Upper lobe of left lung (tissue), 4 donors: ENCODE data around the gene PELI2.

Experiments
- POLR2A ChIP-seq, 4 donors: fragments of 450-650 bp; IDR thresholded peaks; one replicate each; pipeline ENCODE4 v1.5.1; 2016 to 2017; ENCODE audit warnings: antibody characterized with exemption in 4 of 4, mild to moderate bottlenecking in 2 of 4
- TF ChIP-seq, protein P1 (sequence below), 6 experiments: fragments of 450-650 bp in 4 of 6; fragments of 200-600 bp in 2 of 6; sonication (generic) in 2 of 6; IDR thresholded peaks; one replicate each; pipeline ENCODE4 v1.5.1; 2016 to 2019; ENCODE audit warnings: antibody characterized with exemption in 6 of 6

DNA sequence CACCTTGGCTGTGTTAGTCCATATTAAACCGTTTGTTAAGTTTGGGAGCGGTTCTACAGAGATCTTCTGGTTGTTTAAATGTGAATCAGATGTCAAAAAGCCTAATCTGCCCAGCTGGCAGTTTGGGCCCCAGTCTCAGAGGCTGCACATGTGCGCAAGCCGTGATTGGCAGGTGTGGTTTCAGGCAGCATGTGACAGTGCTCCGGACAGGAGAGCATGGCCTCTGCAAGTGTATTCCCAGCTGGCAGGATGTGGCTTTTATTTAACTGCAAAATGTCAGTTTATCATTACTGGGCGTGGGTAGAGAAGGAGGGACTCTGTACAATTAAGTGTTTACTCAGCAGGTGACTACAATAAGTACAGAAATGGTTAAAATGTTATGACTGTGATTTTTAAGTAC, 77.5 kb downstream of the PELI2 start:
- TF ChIP-seq, protein P1, sequence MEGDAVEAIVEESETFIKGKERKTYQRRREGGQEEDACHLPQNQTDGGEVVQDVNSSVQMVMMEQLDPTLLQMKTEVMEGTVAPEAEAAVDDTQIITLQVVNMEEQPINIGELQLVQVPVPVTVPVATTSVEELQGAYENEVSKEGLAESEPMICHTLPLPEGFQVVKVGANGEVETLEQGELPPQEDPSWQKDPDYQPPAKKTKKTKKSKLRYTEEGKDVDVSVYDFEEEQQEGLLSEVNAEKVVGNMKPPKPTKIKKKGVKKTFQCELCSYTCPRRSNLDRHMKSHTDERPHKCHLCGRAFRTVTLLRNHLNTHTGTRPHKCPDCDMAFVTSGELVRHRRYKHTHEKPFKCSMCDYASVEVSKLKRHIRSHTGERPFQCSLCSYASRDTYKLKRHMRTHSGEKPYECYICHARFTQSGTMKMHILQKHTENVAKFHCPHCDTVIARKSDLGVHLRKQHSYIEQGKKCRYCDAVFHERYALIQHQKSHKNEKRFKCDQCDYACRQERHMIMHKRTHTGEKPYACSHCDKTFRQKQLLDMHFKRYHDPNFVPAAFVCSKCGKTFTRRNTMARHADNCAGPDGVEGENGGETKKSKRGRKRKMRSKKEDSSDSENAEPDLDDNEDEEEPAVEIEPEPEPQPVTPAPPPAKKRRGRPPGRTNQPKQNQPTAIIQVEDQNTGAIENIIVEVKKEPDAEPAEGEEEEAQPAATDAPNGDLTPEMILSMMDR (IDR thresholded peaks at IDR 0.05) = no peak
- no peak for TF ChIP-seq POLR2A (IDR thresholded peaks at IDR 0.05)
